Panc1 (cell line): ENCODE measurements around the gene NHLRC2.

ENCODE experiments used
- CTCF ChIP-seq: fragments of 450-650 bp; IDR thresholded peaks from 2 replicates; pipeline ENCODE4 v1.5.1; 2017; ENCODE audit warnings: mild to moderate bottlenecking
- TF ChIP-seq, protein P1 (sequence below), 2 experiments: IDR thresholded peaks; 2 replicates each; pipeline ENCODE4 v1.6.1; 2011 to 2012; ENCODE audit warnings: low read depth in 2 of 2, control low read depth in 1 of 2, low read length in 1 of 2, mild to moderate bottlenecking in 1 of 2, moderate library complexity in 1 of 2; ENCODE audit not compliant: insufficient read depth in 1 of 2

DNA sequence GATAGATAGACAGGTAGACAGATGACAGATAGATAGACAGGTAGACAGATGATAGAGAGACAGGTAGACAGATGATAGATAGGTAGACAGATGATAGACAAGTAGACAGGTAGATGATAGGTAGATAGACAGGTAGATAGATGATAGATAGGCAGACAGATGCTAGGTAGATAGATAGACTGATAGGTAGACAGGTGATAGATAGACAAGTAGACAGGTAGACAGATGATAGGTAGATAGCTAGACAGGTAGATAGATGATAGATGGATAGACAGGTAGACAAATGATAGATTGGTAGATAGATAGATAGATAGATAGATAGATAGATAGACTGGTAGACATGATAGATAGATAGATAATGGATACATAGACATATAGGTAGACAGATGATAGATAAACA, 95.8 kb downstream of the NHLRC2 start:
- TF ChIP-seq, protein P1, sequence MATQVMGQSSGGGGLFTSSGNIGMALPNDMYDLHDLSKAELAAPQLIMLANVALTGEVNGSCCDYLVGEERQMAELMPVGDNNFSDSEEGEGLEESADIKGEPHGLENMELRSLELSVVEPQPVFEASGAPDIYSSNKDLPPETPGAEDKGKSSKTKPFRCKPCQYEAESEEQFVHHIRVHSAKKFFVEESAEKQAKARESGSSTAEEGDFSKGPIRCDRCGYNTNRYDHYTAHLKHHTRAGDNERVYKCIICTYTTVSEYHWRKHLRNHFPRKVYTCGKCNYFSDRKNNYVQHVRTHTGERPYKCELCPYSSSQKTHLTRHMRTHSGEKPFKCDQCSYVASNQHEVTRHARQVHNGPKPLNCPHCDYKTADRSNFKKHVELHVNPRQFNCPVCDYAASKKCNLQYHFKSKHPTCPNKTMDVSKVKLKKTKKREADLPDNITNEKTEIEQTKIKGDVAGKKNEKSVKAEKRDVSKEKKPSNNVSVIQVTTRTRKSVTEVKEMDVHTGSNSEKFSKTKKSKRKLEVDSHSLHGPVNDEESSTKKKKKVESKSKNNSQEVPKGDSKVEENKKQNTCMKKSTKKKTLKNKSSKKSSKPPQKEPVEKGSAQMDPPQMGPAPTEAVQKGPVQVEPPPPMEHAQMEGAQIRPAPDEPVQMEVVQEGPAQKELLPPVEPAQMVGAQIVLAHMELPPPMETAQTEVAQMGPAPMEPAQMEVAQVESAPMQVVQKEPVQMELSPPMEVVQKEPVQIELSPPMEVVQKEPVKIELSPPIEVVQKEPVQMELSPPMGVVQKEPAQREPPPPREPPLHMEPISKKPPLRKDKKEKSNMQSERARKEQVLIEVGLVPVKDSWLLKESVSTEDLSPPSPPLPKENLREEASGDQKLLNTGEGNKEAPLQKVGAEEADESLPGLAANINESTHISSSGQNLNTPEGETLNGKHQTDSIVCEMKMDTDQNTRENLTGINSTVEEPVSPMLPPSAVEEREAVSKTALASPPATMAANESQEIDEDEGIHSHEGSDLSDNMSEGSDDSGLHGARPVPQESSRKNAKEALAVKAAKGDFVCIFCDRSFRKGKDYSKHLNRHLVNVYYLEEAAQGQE (IDR thresholded peaks at IDR 0.05; ENCODE audit: insufficient read depth in 1 of 2, low read depth in 2 of 2, low read length in 1 of 2), result no peak
- TF ChIP-seq CTCF, result no peak
